ENCODE results near the gene TBC1D9B.

TBC1D9B gene

DNA sequence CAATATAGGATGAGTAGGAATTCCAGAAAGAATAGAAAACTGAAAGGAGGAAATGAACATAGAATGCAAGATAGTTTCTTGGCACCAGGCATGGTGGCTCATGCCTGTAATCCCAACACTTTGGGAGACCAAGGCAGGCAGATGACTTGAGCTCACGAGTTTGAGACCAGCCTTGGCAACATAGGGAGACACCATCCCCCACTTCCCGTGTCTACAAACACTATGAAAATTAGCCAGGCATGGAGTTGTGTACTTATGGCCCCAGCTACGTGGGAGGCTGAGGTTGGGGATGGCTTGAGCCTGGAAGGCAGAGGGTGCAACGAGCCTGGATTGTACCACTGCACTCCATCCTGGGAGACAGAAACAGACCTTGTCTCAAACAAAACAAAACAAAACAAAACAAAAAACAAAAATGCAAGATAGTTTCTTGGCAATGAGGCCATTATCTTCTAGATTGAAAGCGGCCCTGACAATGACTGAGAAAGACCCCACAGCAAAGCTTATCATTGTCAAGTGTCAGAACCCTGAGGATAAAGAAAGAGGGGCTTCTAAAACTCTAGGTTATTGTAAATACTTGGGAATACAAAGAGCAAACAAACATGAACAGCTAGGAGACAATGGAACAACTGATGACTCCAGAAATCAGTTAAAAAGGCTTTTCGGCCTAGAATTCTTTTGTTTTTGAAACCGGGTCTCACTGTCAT, 77.8 kb downstream of the TBC1D9B start:
- TF ChIP-seq, protein P1, sequence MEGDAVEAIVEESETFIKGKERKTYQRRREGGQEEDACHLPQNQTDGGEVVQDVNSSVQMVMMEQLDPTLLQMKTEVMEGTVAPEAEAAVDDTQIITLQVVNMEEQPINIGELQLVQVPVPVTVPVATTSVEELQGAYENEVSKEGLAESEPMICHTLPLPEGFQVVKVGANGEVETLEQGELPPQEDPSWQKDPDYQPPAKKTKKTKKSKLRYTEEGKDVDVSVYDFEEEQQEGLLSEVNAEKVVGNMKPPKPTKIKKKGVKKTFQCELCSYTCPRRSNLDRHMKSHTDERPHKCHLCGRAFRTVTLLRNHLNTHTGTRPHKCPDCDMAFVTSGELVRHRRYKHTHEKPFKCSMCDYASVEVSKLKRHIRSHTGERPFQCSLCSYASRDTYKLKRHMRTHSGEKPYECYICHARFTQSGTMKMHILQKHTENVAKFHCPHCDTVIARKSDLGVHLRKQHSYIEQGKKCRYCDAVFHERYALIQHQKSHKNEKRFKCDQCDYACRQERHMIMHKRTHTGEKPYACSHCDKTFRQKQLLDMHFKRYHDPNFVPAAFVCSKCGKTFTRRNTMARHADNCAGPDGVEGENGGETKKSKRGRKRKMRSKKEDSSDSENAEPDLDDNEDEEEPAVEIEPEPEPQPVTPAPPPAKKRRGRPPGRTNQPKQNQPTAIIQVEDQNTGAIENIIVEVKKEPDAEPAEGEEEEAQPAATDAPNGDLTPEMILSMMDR (IDR thresholded peaks at IDR 0.05; ENCODE audit: low read depth, low read length), result no peak

DNA sequence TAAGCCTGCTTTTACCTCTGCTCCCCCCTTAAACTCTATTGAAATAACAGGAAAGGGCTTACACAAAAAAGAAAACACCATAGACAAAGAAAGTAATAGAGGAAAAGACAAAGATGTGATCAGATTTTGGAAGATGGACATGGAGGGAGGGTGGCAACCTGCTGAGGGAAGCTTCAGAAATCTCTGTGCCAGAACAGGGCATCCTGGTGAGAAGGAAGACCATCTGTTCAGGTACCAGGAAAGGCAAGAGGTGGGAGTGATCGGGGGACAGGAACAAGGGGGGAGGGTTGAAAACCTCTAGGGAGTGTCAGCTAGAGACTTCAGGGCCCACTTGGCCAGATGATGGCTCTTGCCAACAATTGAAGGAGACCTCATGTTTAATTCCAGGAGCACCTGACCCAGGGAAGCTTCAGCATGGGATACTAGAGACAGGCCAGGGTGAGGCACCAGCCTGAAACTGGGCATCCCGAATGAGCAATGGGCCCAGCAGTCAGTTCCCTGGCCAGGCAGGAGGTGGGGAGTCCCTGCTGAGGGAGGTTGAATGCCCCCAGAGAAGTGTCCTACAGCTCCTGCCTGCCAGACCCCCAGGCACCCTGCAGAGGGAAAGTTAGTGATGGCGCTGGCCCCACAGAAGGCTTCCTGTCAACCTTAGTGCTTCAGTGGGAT, 78.8 kb downstream of the TBC1D9B start:
- DNase-seq (ENCODE audit: extremely low read depth, low read depth), result no peak
- TF ChIP-seq, protein P1 (IDR thresholded peaks at IDR 0.05; ENCODE audit: low read depth, low read length), result no peak

More for the DNA sequence above, 77.8 kb downstream of the TBC1D9B start:
- DNase-seq (ENCODE audit: extremely low read depth, low read depth), result no peak

DNA sequence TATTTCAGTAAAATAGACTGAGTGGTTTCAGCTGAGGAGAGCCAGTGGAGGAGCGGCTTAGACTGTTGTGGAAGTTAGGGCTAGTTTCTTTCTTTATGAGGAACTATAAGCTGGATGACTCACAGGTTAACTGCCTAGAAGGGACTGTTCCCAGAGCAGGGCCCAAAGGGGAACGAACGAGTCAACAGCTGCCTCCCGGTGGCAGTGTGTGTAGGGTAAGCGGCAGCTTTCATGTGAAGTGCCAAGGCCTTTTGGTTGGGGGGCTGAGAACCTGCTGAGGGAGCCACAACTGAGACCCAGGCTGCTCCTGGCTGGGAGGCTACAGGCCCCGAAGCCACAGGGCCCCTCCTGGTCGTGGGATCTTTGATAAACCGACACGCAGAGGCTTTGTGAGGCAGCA, 80.0 kb downstream of the TBC1D9B start:
- DNase-seq (ENCODE audit: extremely low read depth, low read depth), result no peak
- TF ChIP-seq, protein P1 (IDR thresholded peaks at IDR 0.05; ENCODE audit: low read depth, low read length), result no peak

DNA sequence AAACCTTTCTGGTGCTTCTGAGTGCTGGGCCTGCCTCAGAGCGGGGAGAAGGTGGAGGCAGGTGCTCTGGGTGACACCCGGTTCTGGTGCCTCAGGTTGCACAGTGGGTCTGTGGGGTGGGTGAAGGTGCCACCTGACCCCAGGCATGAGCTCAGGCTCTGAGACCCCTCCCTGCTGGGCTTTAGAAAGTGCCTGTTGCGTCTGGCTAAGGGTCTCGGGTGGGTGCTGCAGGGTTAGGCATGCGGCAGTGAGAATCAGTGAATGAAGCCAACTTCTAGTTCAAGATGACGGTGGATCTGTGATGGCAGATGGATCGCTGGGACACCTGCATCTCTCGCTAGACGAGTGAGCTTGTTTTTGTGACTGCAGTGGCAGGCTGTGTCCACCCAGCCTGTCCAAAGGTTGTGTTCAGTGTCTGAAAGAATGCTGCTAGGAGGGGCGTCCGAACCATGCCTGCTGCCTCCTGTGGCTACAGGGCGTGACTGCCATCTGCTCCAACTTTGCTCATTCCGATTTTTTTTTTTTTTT, 82.0 kb downstream of the TBC1D9B start:
- TF ChIP-seq, protein P1 (IDR thresholded peaks at IDR 0.05; ENCODE audit: low read depth, low read length), result no peak

DNA sequence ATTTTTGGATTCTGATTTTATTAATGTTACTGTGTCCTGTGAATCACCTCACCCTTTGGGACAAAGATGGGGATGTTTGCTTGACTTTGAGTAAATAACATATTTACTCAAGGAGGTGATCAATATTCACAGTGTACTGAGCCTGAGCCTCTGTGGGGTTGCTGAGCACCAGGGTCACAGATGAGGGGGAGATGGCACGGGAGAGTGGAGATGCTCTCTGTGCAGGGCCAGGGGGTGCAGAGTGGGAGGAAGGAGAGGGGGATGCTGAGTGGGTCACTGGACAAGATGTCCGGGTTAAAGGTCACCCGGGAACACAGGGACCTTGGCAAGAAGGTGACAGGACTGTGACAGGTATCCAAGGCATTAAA, 83.0 kb downstream of the TBC1D9B start:
- TF ChIP-seq, protein P1 (IDR thresholded peaks at IDR 0.05; ENCODE audit: low read depth, low read length), result no peak
- no peak for DNase-seq (ENCODE audit: extremely low read depth, low read depth)

More for the DNA sequence above, 82.0 kb downstream of the TBC1D9B start:
- DNase-seq (ENCODE audit: extremely low read depth, low read depth), result no peak

DNA sequence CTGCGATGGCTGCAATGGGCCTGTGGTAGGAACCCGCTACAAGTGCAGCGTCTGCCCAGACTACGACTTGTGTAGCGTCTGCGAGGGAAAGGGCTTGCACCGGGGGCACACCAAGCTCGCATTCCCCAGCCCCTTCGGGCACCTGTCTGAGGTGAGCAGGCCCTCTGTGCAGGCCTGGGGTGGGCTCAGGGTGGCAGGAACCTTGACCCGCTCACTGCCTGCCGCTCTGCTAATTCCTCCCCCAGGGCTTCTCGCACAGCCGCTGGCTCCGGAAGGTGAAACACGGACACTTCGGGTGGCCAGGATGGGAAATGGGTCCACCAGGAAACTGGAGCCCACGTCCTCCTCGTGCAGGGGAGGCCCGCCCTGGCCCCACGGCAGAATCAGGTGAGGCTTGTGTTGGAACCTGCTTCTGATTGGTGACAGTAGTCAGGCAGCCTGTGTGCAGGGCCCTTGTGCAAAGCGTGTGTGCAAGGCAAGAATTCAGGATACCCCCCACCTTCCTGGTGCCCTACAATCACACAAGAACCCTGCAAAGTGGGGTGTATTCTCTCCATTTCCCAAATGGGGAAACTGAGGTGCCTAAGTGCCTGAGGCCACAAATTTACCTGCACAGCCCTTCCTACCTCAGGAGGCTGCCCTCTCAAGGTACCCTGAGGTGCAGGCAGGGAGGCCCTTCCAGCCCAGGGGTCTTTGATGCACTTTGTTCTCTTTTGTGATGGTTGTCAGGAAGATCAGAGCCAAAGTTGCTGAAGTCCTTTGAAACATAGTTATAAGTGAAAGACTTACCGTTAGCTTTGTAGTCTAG, 83.6 kb downstream of the TBC1D9B start:
- no peak for DNase-seq (ENCODE audit: extremely low read depth, low read depth)
- TF ChIP-seq, protein P1 (IDR thresholded peaks at IDR 0.05; ENCODE audit: low read depth, low read length), result no peak

Measured in AG09319 (cell line).